Right kidney (tissue), 1 donor: ENCODE measurements around the gene SLC6A11.

Experiments
- DNase-seq: peaks from one replicate; pipeline ENCODE4 v3.0.0-alpha.2; 2016

The SLC6A11 gene

GRCh38 chr3:10790713-10791112 lies 25.3 kb upstream of the SLC6A11 start:
- DNase-seq = no peak

- no peak for DNase-seq
These were observed 23.8 kb upstream of the SLC6A11 start for GRCh38 chr3:10792208-10792607.

- DNase-seq = no peak
These were observed 17.2 kb upstream of the SLC6A11 start for GRCh38 chr3:10798600-10799367.

GRCh38 chr3:10804183-10804648 lies 11.8 kb upstream of the SLC6A11 start:
- DNase-seq = no peak

GRCh38 chr3:10806006-10806405 lies 10.0 kb upstream of the SLC6A11 start:
- no peak for DNase-seq

GRCh38 chr3:10808130-10808735 lies 7.8 kb upstream of the SLC6A11 start:
- no peak for DNase-seq

GRCh38 chr3:10808974-10809373 lies 7.1 kb upstream of the SLC6A11 start:
- DNase-seq = no peak

GRCh38 chr3:10810376-10810775 lies 5.7 kb upstream of the SLC6A11 start:
- no peak for DNase-seq

GRCh38 chr3:10813425-10813824 lies 2.6 kb upstream of the SLC6A11 start:
- no peak for DNase-seq

- DNase-seq = no peak
These were observed 1.4 kb upstream of the SLC6A11 start for GRCh38 chr3:10814623-10815022.

GRCh38 chr3:10815487-10815886 lies 541 bp upstream of the SLC6A11 start:
- no peak for DNase-seq

- DNase-seq = no peak
These were observed 830 bp downstream of the SLC6A11 start for GRCh38 chr3:10816863-10817253.

GRCh38 chr3:10817506-10817905 lies 1.5 kb downstream of the SLC6A11 start:
- no peak for DNase-seq

GRCh38 chr3:10822055-10822454 lies 6.0 kb downstream of the SLC6A11 start:
- no peak for DNase-seq

- no peak for DNase-seq
These were observed 6.9 kb downstream of the SLC6A11 start for GRCh38 chr3:10822708-10823515.

GRCh38 chr3:10823516-10823818 lies 7.4 kb downstream of the SLC6A11 start:
- DNase-seq = no peak

GRCh38 chr3:10824468-10824867 lies 8.4 kb downstream of the SLC6A11 start:
- DNase-seq = no peak

GRCh38 chr3:10833855-10834414 lies 17.9 kb downstream of the SLC6A11 start:
- no peak for DNase-seq

GRCh38 chr3:10834951-10835350 lies 18.9 kb downstream of the SLC6A11 start:
- DNase-seq = no peak

- no peak for DNase-seq
These were observed 19.4 kb downstream of the SLC6A11 start for GRCh38 chr3:10835406-10835805.

- DNase-seq = no peak
These were observed 20.6 kb downstream of the SLC6A11 start for GRCh38 chr3:10836676-10837075.

GRCh38 chr3:10837849-10838248 lies 21.8 kb downstream of the SLC6A11 start:
- DNase-seq = no peak

GRCh38 chr3:10839167-10839566 lies 23.1 kb downstream of the SLC6A11 start:
- DNase-seq = no peak
